ENCODE measurements around the gene SIGLEC15.

- TF ChIP-seq CTCF (IDR thresholded peaks at IDR 0.05) (no peak), POLR2A (IDR thresholded peaks at IDR 0.05) (no peak)
Observed at GRCh38 chr18:45863469-45863868, 38.0 kb downstream of the SIGLEC15 start.
